GM19238 (cell line): ENCODE results near the gene REEP6.

Source experiments
- DNase-seq: peaks from one replicate; pipeline ENCODE4 v3.0.0; 2011; ENCODE audit warnings: low spot score; ENCODE audit not compliant: insufficient read length

REEP6 gene

GRCh38 chr19:1491114-1491848, at the start of gene REEP6:
Gene REEP6, plus strand, starts transcription at chr19:1491181. Its CDS starts 89 bp downstream, at chr19:1491270.
- no peak for DNase-seq

DNA sequence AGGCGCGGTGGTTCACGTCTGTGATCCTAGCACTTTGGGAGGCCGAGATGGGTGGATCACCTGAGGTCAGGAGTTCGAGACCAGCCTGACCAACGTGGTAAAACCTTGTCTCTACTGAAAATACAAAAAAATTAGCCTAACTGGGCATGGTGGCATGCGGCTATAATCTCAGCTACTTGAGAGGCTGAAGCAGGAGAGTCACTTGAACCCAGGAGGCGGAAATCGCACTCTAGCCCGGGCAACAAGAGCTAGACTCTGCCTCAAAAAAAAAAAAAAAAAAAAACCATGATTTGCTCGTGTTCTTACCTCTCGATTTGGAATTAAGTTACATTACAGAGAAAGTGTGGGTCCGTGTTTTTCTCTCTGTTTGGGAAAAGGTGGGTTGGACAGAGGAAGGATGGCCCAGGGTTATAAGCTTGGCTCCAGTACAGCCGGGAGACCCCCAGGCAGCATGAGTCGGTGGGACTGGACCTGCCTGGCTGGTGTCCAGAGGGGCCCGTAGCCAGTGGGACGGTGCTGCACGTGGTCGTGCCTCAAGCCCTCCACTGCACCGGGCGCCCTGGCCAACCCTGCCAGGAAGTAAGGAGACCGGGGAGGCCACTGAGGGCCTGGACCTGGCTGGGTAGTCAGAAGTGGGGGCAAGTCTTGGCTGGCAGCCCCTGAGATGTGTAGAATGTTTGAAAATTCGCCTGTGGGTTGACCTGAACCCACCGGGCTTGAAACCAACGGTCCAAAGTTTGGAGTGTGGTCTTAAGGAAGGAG, 49.1 kb upstream of the REEP6 start:
- no peak for DNase-seq

- peak; percentile 98 for DNase-seq
These were observed 45.6 kb upstream of the REEP6 start for GRCh38 chr19:1445185-1445931.

- no peak for DNase-seq
These were observed 44.9 kb upstream of the REEP6 start for GRCh38 chr19:1445932-1446712.

- no peak for DNase-seq
These were observed 44.1 kb upstream of the REEP6 start for GRCh38 chr19:1446713-1447481.

GRCh38 chr19:1447504-1447903, 43.5 kb upstream of the REEP6 start:
- DNase-seq, result no peak

GRCh38 chr19:1447944-1448343, 43.0 kb upstream of the REEP6 start:
- no peak for DNase-seq

- DNase-seq, result no peak
These were observed 41.2 kb upstream of the REEP6 start, which contains the start of gene APC2 for GRCh38 chr19:1449467-1450442. Gene APC2, plus strand, starts transcription at chr19:1450121. Its CDS starts 2,881 bp downstream, at chr19:1453002.

GRCh38 chr19:1450735-1451731, 39.9 kb upstream of the REEP6 start:
- no peak for DNase-seq

- DNase-seq, result no peak
These were observed 38.8 kb upstream of the REEP6 start for GRCh38 chr19:1451916-1452801.

GRCh38 chr19:1452802-1453524, 38.0 kb upstream of the REEP6 start:
- DNase-seq, result no peak

- no peak for DNase-seq
These were observed 37.2 kb upstream of the REEP6 start for GRCh38 chr19:1453525-1454364.

DNA sequence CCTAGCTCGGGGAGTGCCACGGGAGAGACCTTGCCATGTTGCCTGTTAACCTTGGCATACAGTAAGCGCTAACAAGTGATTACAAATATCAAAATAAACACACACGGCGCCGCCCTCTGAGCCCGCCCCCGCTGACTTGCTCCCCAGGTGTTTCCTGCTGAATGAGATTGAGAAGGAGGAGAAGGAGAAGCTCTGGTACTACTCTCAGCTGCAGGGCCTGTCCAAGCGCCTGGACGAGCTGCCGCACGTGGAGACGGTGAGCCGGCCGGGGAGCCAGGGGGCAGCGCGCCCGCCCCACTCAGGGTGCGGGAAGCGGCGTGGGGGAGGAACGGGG, 36.0 kb upstream of the REEP6 start:
- DNase-seq, result no peak

DNA sequence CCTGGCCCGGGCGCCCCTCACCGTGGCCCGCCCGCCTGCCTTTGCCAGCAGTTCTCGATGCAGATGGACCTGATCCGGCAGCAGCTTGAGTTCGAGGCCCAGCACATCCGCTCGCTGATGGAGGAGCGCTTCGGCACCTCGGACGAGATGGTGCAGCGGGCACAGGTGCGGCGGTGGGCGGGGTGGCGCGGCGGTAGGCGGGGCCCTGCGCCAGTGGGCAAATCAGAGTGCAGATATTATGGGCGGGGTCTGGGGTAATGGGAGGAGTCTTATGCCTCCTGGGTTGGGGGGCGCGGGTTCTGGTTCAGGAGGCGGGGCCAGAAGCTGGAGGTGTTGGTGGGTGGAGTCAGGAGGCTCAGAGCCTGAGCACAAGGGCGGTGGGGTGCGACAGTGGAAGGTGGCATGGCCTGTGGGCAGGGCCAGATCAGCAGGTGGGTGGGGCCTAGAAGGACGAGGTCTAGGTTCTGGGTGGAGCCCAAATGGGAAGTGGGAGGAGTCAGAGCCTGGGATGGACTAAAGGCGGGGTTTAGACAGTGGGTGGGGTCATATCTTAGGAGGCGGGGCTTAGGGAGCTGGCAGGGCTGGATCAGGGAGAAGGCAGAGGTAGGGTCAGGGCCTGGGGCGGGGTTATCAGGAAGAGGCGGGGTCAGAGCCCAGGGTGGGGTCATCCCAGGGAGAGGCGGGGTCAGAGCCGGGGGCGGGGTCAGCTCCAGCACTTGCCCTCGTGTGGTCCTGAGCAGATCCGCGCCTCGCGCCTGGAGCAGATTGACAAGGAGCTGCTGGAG, 35.5 kb upstream of the REEP6 start:
- DNase-seq, result peak; percentile 72
